NCI-H2196 treated with DMSO at 0.1 percent for 48 hours (cell line): Measurements from ENCODE around the gene ICA1.
A peak's percentile ranks its signal among the peaks of the same experiment; 100 is the strongest.

Experiments
- DNase-seq: peaks from one replicate; lab custom pipeline; 2025; ENCODE audit not compliant: unreplicated experiment; lab: John Stamatoyannopoulos, UW

ICA1 gene

GRCh38 chr7:8165150-8165549 is 96.8 kb downstream of the ICA1 start:
- DNase-seq: no peak

GRCh38 chr7:8162181-8162580 is 99.8 kb downstream of the ICA1 start:
- no peak for DNase-seq

- DNase-seq: no peak
Measured at GRCh38 chr7:8161364-8161828, 100.6 kb downstream of the ICA1 start.

DNA sequence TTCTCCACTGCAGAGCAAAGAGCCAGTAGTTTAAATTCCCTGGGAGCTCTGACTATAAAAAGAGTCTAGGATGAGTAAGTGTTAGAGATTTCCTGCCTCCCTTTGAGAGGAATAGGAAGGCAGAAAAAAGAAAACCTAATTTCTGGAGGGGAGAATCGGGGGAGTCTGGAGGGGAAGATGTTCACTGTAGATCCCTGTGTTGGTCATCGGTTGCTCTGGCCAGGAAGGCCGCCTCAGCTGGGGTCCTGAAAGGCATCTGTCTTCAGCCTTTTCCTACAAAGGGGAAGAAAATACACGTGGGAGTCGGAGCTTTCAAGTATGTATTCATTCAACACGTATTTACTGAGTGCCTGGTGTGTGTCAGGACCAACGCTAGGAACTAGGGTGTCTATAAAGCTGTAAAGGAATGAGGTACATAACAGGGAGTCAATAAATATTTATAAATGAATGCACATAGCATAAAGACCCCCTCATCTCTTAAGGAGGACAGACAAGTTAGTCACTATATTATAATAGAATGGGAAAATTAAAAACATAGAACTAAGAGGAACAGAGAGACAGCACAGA is 101.1 kb downstream of the ICA1 start:
- no peak for DNase-seq

DNA sequence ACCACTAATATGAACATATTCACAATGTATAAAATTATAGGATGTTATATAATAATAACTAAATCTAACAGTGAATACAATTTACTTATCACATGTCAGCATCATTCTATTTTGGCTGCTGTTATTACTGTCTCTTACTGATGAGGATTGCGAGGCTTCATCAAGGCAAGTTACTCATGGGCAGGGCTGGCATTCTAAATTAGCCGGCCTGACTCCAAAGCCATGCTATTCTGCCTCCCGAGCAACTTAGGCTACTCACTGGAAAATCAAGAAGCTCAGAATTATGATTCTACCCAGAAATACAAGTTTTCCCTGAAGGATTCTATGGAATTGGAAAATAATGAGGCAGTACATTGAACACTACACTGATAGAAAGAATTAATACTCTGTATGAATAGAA is 101.7 kb downstream of the ICA1 start:
- DNase-seq: no peak

DNA sequence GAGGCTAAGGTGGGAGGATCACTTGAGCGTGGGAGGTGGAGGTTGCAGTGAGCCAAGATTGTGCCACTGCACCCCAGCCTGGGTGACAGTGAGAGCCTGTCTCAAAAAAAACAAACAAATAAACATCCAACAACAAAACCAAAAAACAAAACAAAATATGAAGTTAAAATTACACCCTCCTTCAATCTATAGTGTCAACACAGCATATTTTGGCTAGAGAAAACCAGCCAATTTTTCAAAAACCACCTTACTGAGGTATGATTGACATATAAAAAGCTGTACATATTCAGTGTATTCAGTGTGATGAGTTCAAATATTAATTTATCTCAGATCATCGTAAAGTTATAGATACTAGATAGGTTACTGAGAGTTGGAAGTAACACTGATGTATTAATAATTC is 102.4 kb downstream of the ICA1 start:
- no peak for DNase-seq

DNA sequence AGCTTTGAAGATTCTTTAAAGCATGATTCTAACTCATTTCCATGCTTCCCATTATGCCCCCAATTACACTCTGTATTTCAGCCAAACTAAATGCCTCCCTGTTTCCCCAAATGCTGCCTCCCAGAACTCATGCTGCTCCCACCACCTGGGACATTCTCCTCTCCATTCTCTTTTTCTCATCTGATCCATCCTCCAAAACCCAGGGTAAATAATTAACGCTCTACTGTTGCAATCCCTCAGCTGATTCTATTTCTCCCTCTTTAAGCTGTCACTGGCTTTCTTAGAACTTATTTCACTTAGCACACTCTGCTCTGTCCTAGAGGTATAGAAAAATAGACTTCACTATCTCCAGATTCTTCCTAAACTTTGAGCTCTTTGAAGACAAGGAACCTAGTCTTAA is 104.7 kb downstream of the ICA1 start:
- no peak for DNase-seq

GRCh38 chr7:8155836-8156235 is 106.1 kb downstream of the ICA1 start:
- peak; percentile 6 for DNase-seq

DNA sequence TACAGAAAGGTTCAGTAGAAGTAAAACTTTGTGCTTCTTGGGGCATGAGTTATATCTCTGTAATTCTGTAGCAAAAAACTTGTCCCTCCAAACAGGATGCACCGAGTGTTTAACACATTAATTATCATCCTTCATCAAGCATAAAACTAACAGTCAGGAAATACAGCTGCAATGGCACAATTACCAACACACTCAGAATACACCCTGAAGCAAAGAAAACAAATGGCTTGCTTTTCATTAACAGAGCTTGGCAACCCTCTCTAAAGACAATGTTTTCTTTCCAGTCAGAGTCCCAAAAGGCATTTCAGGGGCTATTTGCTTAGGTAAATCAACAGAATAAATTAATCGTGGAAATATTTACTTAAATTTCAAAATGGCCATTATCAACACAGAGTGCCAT is 107.7 kb downstream of the ICA1 start:
- peak; percentile 23 for DNase-seq

GRCh38 chr7:8152489-8153192 is 109.3 kb downstream of the ICA1 start:
- DNase-seq: no peak

- DNase-seq: no peak
Measured at GRCh38 chr7:8151161-8151725, 110.7 kb downstream of the ICA1 start.

GRCh38 chr7:8149222-8149621 is 112.7 kb downstream of the ICA1 start:
- DNase-seq: no peak

DNA sequence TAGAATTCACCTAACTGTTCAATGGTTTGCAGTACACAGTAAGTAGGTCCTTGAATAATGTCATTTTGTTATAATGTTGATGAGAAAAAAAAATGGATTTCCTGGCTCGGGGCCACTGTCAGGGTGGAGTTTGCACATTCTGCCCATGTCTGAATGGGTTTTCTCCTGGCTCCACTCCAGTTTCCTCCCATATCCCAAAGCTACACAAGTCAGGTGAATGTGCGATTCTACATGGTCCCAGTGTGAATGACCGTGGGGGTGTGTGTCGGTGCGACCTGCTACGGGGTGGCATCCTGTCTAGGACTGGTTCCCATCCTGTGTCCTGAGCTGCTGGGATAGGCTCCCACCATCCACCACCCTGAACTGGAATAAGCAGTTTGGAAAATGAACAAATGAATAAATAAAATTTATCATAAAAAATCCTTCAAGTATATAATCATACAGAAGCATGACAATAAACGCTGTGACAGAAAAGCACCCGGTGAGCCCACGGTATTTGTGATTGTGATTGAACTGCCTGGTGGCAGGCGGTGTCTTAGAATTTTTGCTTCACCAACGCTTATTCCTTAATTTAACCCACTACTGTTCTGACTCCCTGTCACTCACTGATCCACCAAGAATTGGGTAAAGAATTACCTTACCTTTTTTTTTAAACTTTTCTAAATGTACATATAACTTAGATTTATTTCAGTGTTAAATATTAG is 114.1 kb downstream of the ICA1 start:
- DNase-seq: no peak

GRCh38 chr7:8146788-8147413 is 115.1 kb downstream of the ICA1 start:
- DNase-seq: no peak

DNA sequence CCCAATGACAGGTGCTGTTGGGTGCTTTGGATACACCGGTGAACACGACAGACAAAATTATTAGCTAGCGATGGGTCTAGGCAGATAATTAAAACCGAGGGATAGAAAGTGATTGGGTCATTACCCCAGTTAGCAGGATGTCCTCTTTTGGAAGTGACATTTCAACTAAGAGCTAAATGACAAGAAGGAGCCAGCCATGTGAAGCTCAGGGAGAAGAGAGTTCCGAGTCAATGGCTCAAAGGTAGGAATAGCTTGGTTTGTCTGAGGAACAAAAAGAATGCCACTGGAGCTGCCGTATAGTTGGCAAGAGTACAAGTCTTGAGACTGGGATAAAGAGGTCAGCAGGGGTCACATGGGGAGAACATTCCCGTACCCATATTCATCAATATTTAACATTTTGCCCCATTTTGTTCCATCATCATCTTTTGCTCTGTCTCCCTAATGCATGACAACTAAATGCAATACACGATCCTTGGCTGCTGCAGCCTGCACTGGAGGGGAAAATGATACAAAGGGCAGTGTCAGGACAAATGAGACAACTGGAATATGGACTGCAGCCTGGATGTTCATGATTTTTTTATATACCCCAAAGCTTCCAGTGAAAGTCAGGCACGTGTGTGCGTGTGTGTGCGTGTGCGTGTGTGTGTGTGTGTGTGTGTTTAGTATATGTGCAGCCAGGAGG is 115.7 kb downstream of the ICA1 start:
- no peak for DNase-seq

DNA sequence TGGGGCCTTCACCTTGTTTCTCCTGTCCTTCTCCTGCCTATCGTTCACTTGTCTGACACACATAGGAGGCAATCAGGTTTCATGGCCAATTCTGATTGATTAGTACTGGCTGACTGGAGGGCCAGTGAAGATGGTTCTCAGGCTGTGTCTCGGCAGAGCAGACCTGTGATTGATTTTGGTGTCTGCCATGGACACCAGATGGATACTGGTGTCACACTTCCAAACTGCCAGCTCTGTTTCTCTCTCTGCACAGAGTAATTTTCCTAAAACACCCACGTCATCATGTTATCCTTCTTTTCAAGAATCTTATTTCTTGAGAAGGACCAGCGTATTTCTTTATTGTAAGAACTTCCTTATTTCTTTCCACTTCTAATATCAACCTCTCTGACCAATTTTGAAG is 117.1 kb downstream of the ICA1 start:
- no peak for DNase-seq

GRCh38 chr7:8143151-8143874 is 118.7 kb downstream of the ICA1 start:
- peak; percentile 5 for DNase-seq

- DNase-seq: no peak
Measured at GRCh38 chr7:8142477-8142876, 119.5 kb downstream of the ICA1 start.

DNA sequence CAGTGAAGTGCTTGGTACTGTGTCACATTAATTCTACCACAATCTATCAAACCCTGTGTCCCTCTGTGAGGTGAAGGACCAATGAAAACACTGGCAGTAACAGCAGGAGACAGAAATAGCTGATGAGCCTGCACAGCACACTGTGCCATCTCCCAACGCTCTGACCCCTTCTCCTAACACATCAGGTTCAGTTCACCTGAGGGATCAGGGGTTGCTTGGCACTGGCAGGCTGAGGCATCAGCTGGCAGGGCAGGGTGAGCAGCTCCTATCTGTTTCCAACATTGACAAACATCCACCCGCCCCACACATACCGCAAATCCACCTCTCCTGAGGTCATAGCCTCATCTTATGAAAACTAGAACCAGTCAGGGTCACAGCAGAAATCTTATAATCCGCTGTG is 120.9 kb downstream of the ICA1 start:
- DNase-seq: no peak

- DNase-seq: no peak
Measured at GRCh38 chr7:8136051-8136730, 125.8 kb downstream of the ICA1 start.
